NCI-H146 treated with DMSO at 0.1 percent for 48 hours (cell line): Measurements from ENCODE around the gene TDRD10.
"Not testable (repeated sequence)": the region's sequence is repeated elsewhere in the genome, so short reads cannot be mapped to it uniquely, and the experiment has no call there.

Experiments used
- DNase-seq: peaks from one replicate; lab custom pipeline; 2025; ENCODE audit not compliant: unreplicated experiment; lab: John Stamatoyannopoulos, UW

TDRD10 gene

GRCh38 chr1:154479764-154480421 is 22.1 kb upstream of the TDRD10 start:
- peak; percentile 66 for DNase-seq

- DNase-seq = peak; percentile 17
Observed at GRCh38 chr1:154481053-154481452, 21.0 kb upstream of the TDRD10 start.

GRCh38 chr1:154483941-154484803 is 17.8 kb upstream of the TDRD10 start:
- no peak for DNase-seq

GRCh38 chr1:154485106-154485505 is 16.9 kb upstream of the TDRD10 start:
- DNase-seq = no peak

GRCh38 chr1:154485910-154486496 is 16.0 kb upstream of the TDRD10 start:
- DNase-seq = no peak

GRCh38 chr1:154486756-154487155 is 15.3 kb upstream of the TDRD10 start:
- DNase-seq = not testable (repeated sequence)

- DNase-seq = no peak
Observed at GRCh38 chr1:154488922-154489321, 13.1 kb upstream of the TDRD10 start.

- DNase-seq = no peak
Observed at GRCh38 chr1:154489695-154490274, 12.2 kb upstream of the TDRD10 start.

- no peak for DNase-seq
Observed at GRCh38 chr1:154490317-154490716, 11.7 kb upstream of the TDRD10 start.

- DNase-seq = no peak
Observed at GRCh38 chr1:154492115-154492514, 9.9 kb upstream of the TDRD10 start.

GRCh38 chr1:154493276-154493675 is 8.7 kb upstream of the TDRD10 start:
- no peak for DNase-seq

- no peak for DNase-seq
Observed at GRCh38 chr1:154495496-154496273, 6.3 kb upstream of the TDRD10 start.

GRCh38 chr1:154496383-154496782 is 5.6 kb upstream of the TDRD10 start:
- DNase-seq = no peak

GRCh38 chr1:154497026-154497806 is 4.8 kb upstream of the TDRD10 start:
- DNase-seq = no peak

GRCh38 chr1:154499446-154499845 is 2.6 kb upstream of the TDRD10 start:
- no peak for DNase-seq

GRCh38 chr1:154500533-154500932 is 1.5 kb upstream of the TDRD10 start:
- DNase-seq = no peak

GRCh38 chr1:154501423-154502065 is 475 bp upstream of the TDRD10 start:
- DNase-seq = no peak

GRCh38 chr1:154502744-154503115 is 711 bp downstream of the TDRD10 start:
- no peak for DNase-seq

- DNase-seq = no peak
Observed at GRCh38 chr1:154503898-154504297, 1.9 kb downstream of the TDRD10 start.

GRCh38 chr1:154512760-154513159 is 10.7 kb downstream of the TDRD10 start:
- no peak for DNase-seq
